GM18909 (cell line): ENCODE data around the gene DCAF5.

Source experiments
- ATAC-seq: cut with Tn5 transposase; IDR thresholded peaks from one replicate; pipeline ENCODE4 v1.9.1; 2021; ENCODE audit warnings: mild to moderate bottlenecking; ENCODE audit not compliant: unreplicated experiment, poor library complexity

Gene DCAF5

GRCh38 chr14:69013943-69014782, 138.8 kb downstream of the DCAF5 start:
- ATAC-seq = no peak

DNA sequence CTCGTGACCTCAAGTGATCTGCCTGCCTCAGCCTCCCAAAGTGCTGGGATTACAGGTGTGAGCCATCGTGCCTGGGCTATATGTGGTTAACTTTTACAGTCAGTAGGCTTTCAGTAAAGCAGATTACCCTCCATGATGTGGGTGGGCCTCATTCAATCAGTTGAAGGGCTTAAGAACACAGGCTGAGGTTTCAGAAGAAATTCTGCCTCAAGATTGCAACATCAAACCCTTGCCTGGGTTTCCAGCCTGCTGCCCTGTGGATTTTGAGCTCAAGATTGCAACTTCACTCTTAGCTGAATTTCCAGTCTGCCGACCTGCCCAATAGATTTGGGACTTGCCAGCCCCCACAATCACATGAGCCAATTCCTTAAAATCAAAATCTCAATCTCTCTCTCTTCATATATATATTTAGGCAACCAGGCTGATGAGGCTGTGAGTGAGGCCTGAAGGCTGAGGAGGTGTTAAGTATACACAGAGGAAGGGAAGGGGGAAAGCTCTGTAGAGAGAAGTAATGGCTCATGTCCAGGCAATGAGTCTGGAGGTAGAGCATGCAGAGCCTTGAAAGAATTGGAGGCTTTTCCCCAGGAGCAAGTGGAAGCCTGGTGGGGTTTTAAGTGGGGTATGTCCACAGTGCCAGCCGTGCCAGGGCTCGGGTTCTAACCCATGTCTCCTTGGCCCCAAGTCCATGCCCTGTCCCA, 140.5 kb downstream of the DCAF5 start:
- ATAC-seq = no peak

DNA sequence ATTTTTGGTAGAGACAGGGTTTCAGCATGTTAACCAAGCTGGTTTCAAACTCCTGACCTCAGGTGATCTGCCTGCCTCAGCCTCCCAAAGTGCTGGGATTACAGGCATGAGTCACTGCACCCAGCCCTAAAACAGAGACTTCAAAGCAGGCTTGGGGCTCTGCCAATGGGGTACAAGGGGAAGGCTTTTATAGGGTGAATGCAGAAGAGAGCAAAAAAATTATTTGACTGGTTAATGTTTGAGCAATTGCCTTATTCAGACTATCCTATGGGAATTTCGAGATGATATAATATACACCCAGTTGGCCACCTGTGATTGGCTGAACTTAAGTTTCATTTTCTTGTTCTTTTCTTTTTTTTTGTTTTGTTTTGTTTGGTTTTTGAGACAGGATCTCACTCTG, 142.3 kb downstream of the DCAF5 start:
- ATAC-seq = no peak

- no peak for ATAC-seq
Observed at GRCh38 chr14:69008421-69008884, 144.5 kb downstream of the DCAF5 start.

DNA sequence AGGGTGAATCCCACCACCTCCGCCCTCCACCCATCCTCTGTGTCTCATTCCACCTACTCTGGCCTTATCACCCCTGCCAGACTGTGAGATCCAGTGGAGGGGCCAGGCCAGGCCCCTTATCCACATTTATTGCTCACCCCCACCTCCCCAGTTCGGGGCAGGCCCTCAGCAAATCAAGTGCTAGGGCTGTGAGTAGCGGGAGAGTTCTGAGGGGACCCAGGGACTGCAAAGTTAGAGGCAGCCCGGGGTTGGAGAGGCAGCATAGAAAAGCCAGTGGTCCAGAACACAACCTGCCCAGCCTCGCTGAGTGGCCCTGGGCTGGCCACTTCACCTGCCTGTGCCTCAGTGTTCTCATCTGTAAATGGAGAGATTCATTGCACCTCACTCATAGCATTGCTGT, 146.6 kb downstream of the DCAF5 start:
- ATAC-seq = no peak

GRCh38 chr14:69005432-69006148, 147.3 kb downstream of the DCAF5 start:
- ATAC-seq = no peak

- ATAC-seq = no peak
Observed at GRCh38 chr14:69004731-69005431, 148.0 kb downstream of the DCAF5 start.

GRCh38 chr14:69003626-69004025, 149.3 kb downstream of the DCAF5 start:
- no peak for ATAC-seq

GRCh38 chr14:69002069-69002468, 150.8 kb downstream of the DCAF5 start:
- ATAC-seq = no peak

DNA sequence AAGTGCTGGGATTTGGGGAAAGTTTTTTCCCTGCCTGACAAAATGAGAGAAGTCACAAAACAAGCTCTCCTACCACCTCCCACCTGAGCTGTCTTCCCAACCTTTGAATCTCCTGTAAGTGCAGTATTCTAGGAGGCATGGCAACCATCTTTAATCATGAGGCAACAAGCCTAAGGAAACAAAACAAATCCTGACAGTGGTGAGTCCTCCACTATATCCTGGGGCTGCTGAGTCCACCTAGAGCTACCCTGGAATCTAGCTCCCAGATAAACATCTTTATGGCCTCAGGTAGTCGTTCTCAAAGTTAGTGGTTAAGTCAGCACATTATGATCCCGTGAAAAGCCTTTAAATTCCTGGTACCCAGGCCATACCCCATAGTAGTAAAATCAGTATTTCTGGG, 151.5 kb downstream of the DCAF5 start:
- no peak for ATAC-seq
